GM21717 (cell line): ENCODE measurements around the gene ZNF559.

Experiments
- ATAC-seq: cut with Tn5 transposase; IDR thresholded peaks from one replicate; pipeline ENCODE4 v1.9.1; 2021; ENCODE audit warnings: mild to moderate bottlenecking, moderate library complexity; ENCODE audit not compliant: unreplicated experiment

ZNF559 gene

DNA sequence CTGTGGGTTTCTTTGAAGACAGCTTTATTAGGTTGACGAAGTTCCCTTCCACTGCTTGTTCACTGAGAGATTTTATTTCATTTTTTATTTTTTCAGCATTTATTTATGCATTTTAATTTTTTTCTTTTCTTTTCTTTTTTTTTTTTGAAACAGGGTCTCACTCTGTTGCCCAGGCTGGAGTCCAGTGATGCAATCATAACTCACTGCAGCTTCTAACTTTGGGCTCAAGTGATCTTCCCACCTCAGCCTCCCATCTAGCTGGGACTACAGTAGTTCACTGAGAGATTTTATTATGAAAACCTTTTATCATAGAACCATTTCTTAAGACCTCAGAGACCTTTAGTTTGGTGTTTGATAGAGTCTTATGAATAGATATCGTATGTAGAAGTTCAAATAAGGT is 28.5 kb downstream of the ZNF559 start:
- ATAC-seq = no peak

DNA sequence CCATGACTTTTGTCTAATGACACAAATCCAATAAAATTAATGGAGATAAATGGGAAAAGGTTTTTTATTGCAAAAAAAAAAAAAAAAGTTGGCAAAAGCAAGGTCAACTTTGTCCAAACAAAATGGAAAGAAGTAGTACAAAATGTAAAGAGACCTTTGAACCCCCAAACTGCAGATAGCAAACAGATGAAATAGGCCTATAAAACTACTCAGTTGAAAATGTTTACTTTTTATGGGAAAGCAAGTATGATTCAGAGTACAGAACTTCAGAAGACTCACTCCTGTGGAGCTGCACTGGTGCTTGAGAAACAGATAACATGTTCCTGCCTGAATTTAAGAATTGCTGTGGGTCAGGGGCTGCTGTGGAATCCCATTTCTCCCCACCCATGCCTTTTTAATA is 29.0 kb downstream of the ZNF559 start:
- no peak for ATAC-seq

DNA sequence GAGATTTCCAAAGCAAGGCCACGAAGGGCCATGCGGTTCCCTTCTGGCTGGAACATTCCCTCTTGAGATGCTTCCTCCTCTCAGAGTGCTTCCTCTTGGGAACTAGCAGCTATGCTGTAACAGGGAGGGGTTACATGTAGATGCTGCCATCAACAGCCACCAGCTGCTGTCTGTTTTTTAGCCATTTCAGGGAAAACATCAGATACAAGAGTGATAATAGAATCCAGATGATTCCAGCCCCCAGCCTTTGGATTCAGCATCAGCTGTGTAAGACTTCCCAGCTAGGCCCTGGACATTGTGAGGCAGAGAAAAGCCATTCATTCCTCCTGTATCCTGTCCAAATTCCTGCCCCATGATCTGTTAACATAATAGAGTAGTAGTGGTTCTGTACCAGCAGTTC is 30.7 kb downstream of the ZNF559 start:
- no peak for ATAC-seq

DNA sequence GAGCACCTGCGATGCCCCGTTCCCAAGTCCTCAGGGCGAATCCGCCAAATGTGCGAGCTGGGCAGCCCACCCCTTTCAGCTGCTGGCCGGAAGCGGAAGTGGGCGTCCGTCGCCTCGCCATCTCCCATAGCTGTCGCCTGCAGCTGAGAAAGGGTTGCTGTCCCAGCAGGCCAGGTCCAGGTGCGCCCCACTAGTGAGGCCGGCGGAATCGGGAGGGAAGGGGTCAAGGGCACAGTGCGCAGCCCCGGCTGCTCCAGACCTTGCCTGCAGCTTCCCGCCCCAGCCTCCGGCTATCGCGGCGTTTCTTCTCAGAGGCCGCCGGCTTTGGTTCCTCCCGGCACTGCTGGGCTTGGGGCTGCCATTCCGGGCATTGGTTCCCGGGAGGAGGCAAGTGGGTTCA is 38.9 kb downstream of the ZNF559 start, which contains the start of gene ZNF177:
Gene ZNF177, plus strand, starts transcription at position 109 of the 400 bp plus-strand sequence. CDS start 15,299 bp downstream, outside the sequence.
- ATAC-seq = no peak

GRCh38 chr19:9370738-9371619 is 47.0 kb downstream of the ZNF559 start:
- no peak for ATAC-seq

- no peak for ATAC-seq
Measured at GRCh38 chr19:9381361-9381785, 57.4 kb downstream of the ZNF559 start.
